Chondrocyte (in vitro differentiated cells): Measurements from ENCODE around the gene GNB5. TPM values are rescaled to one million over a fixed set of nuclear protein-coding genes. Genes with fewer than 3 reads are reported as not detected.

Source experiments
- DNase-seq: peaks from one replicate; pipeline ENCODE4 v3.0.0; 2021; ENCODE audit warnings: mixed read lengths, low spot score
- H3K27ac Mint-ChIP-seq: one replicate; pipeline ENCODE4 v1.8.0; 2021; ENCODE audit warnings: mild to moderate bottlenecking, moderate library complexity, mixed read lengths; ENCODE audit not compliant: unreplicated experiment
- H3K27me3 Mint-ChIP-seq: 2 replicates; pipeline ENCODE4 v1.8.0; 2021; ENCODE audit warnings: low read depth, mixed read lengths
- H3K36me3 Mint-ChIP-seq: 2 replicates; pipeline ENCODE4 v1.8.0; 2021; ENCODE audit warnings: low read depth, mixed read lengths
- H3K4me1 Mint-ChIP-seq: 2 replicates; pipeline ENCODE4 v1.8.0; 2021; ENCODE audit warnings: low read depth, mild to moderate bottlenecking, mixed read lengths
- H3K4me3 Mint-ChIP-seq: one replicate; pipeline ENCODE4 v1.8.0; 2021; ENCODE audit warnings: mild to moderate bottlenecking, moderate library complexity, mixed read lengths; ENCODE audit not compliant: unreplicated experiment
- H3K9me3 Mint-ChIP-seq: 2 replicates; pipeline ENCODE4 v1.8.0; 2021; ENCODE audit warnings: low read depth, mixed read lengths
- total RNA-seq: library from RNA; stranded (reverse); gene quantifications from 3 replicates; pipeline ENCODE4 v1.2.1, GENCODE V29; 2021
- TF ChIP-seq, protein P1 (sequence below): fragments of 200-600 bp; sonication (generic); IDR thresholded peaks from 2 replicates; pipeline ENCODE4 v1.5.0; 2021; ENCODE audit warnings: antibody characterized with exemption, mild to moderate bottlenecking, moderate library complexity

GNB5 gene
- total RNA-seq, 1 donor from 2014 or later: 25.7 TPM

DNA sequence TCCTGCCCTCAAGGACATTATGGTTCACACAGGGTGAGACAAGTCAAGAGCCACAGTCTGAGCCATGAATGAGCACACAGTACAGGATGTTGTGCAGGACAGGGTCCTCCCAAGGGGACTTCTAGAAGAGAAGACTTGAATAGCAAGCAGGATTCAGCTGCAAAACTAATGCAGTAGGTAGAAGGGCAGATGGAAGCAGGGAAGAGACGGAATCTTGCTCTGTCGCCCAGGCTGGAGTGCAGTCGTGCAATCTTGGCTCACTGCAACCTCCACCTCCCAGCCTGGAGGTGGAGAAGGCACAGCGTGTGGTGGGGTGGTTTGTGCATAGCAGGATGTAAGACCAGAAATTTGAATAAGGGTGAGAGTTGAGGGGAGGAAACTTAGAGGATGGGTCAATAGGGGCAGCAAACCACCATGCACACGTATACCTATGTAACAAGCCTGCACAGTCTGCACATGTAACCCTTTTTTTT lies 86.6 kb downstream of the GNB5 start:
- H3K27ac Mint-ChIP-seq: no peak overlapping the region
- TF ChIP-seq, protein P1, sequence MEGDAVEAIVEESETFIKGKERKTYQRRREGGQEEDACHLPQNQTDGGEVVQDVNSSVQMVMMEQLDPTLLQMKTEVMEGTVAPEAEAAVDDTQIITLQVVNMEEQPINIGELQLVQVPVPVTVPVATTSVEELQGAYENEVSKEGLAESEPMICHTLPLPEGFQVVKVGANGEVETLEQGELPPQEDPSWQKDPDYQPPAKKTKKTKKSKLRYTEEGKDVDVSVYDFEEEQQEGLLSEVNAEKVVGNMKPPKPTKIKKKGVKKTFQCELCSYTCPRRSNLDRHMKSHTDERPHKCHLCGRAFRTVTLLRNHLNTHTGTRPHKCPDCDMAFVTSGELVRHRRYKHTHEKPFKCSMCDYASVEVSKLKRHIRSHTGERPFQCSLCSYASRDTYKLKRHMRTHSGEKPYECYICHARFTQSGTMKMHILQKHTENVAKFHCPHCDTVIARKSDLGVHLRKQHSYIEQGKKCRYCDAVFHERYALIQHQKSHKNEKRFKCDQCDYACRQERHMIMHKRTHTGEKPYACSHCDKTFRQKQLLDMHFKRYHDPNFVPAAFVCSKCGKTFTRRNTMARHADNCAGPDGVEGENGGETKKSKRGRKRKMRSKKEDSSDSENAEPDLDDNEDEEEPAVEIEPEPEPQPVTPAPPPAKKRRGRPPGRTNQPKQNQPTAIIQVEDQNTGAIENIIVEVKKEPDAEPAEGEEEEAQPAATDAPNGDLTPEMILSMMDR: no peak
- no peak overlapping the region for H3K4me3 Mint-ChIP-seq
- no peaks in the 10 kb centered on the region for H3K36me3 Mint-ChIP-seq
- no peaks in the 10 kb centered on the region for H3K9me3 Mint-ChIP-seq
- DNase-seq: no peak
- H3K4me1 Mint-ChIP-seq: peaks cover 31% of the 10 kb centered on the region
- no peaks in the 10 kb centered on the region for H3K27me3 Mint-ChIP-seq

DNA sequence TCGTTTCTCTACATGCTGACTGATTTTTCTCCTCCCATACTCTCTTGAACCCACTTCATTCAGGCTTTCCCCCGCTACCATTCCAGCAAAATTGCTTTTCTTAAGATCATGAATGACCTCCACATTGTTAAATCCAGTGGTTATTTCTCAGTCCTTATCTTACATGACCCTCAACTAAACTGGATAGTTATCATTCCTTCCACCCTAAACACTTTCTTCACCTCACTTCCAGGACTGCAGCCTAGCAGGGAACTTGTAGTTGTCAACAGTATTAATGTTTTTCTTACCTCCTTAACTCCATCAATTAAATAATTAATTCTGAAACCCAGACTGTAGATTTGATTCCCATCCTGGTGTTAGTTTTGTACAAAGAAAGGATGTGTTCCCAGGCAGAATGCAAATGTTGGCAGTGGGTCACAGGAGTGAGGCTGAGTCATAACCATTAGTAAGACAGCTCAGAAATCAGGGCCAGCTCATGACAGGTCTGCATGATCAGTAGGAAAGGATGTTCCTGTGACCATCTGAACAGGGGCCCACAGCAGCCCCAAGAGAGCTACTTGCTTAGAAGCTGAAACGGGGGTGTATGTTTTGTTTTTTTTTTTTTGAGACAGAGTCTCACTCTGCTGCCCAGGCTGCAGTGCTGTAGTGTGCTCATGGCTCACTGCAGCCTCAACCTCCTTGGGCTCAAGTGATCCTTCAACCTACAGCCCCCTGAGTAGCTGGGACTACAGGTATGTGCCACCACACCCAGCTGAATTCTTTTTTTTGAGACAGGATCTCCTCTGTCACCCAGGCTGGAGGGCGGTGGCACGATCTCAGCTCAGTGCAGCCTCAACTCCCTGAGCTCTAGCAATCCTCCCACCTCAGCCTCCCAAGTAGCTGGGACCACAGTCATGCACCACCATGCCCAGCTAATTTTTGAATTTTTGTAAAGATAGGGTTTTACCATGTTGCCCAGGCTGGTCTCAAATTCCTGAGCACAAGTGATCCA lies 87.7 kb downstream of the GNB5 start:
- Mint-ChIP-seq H3K4me1 (peaks cover 31% of the 10 kb centered on the region), H3K36me3 (no peaks in the 10 kb centered on the region), H3K4me3 (no peak overlapping the region), H3K27me3 (no peaks in the 10 kb centered on the region), H3K27ac (peak overlapping the region; percentile 95), H3K9me3 (no peaks in the 10 kb centered on the region)
- no peak for DNase-seq
- TF ChIP-seq, protein P1: no peak

DNA sequence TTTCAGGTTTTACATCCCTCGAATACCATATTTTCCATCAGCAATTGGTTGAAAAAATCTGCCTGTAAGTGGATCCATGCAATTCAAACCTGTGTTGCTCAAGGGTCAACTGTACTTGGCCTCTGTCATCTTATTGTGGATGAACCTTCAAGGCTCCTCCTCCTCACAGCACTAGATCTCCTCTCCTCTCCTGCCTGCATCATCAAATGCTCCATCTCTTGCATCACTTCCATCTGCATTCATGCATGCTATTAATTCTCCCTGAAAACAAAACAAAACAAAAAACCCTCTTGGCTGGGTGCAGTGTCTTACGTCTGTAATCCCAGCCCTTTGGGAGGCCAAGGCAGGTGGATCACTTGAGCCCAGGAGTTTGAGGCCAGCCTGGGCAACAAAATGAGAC lies 88.7 kb downstream of the GNB5 start:
- no peaks in the 10 kb centered on the region for H3K9me3 Mint-ChIP-seq
- no peaks in the 10 kb centered on the region for H3K36me3 Mint-ChIP-seq
- H3K4me3 Mint-ChIP-seq: no peak overlapping the region
- H3K27me3 Mint-ChIP-seq: no peaks in the 10 kb centered on the region
- peaks cover 31% of the 10 kb centered on the region for H3K4me1 Mint-ChIP-seq
- no peak for DNase-seq
- TF ChIP-seq, protein P1: no peak
- H3K27ac Mint-ChIP-seq: peak overlapping the region; percentile 33

DNA sequence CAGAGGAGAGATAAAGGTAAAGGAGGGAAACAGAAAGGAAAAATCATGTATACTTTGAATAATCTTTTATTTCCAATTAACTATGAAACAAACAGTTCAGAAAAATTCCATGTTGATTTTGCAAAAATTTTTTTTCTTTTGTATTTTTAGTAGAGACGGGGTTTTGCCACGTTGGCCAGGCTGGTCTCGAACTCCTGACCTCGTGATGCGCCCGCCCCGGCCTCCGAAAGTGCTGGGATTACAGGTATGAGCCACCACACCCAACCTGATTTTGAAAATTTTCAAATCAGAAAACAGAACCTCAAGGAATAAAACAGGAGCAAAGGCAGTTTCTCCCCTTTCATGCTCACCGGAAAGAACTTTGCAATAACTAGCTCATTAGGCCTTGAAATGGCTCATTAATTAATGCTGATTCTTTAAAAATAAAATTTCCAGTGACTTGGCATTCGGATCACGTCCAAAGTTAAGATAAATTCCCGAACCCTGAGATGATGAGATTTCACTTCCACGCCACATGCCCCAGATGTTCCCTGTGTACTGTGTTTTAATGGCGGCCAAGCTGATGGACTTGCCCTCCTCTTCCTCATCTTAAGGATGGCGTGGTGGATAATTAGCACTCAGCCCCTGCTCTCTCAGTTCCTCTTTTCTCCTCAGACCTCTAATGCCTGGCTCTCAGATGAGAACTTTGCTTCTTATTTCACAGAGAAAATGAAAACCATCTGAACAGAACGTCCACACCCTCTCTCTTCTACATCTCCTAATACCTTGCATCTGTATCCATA lies 89.5 kb downstream of the GNB5 start:
- no peak for DNase-seq
- H3K27ac Mint-ChIP-seq: peak overlapping the region; percentile 45
- no peak overlapping the region for H3K4me3 Mint-ChIP-seq
- TF ChIP-seq, protein P1: no peak
- H3K27me3 Mint-ChIP-seq: no peaks in the 10 kb centered on the region
- H3K36me3 Mint-ChIP-seq: no peaks in the 10 kb centered on the region
- H3K4me1 Mint-ChIP-seq: peaks cover 36% of the 10 kb centered on the region
- H3K9me3 Mint-ChIP-seq: no peaks in the 10 kb centered on the region

DNA sequence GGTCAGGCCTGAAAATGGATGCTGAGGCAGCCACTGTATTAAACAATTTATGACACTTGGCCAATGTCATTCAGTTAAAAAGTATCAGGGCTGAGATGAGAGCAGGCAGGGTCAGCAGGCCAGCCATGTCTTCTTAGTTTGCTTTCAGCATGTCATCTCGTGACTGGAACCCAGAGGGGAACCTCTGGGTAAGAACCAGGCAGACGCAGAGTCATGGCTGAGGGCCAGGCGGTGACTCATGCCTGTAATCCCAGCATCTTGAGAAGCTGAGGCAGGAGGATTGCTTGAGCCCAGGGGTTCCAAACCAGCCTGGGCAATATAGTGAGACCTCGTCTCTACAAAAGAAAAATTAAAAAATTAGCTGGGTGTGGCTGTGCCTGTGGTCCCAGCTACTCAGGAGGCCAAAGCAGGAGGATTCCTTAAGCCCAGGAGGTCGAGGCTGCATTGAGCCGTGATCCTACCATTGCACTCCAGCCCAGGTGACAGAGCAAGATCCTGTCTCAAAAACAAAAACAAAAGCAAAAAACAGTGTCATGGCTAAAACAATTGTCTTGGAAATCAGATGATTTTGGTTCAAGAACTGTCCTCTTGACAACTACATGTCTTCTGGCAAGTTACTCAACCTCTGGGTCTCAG lies 90.3 kb downstream of the GNB5 start:
- Mint-ChIP-seq H3K9me3 (peaks cover 1% of the 10 kb centered on the region), H3K27me3 (no peaks in the 10 kb centered on the region), H3K4me3 (no peak overlapping the region), H3K27ac (peak overlapping the region; percentile 45), H3K4me1 (peaks cover 36% of the 10 kb centered on the region), H3K36me3 (no peaks in the 10 kb centered on the region)
- TF ChIP-seq, protein P1: no peak
- DNase-seq: no peak
